ENCODE measurements around the gene NEURL2. TPM values are rescaled to one million over a fixed set of nuclear protein-coding genes. Genes with fewer than 3 reads are reported as not detected.
A peak's percentile ranks its signal among the peaks of the same experiment; 100 is the strongest.
"Not testable (repeated sequence)": the region's sequence is repeated elsewhere in the genome, so short reads cannot be mapped to it uniquely, and the experiment has no call there.

Gene NEURL2
- total RNA-seq, 2 experiments from 2014 or later, result 2.3 to 2.5 TPM

DNA sequence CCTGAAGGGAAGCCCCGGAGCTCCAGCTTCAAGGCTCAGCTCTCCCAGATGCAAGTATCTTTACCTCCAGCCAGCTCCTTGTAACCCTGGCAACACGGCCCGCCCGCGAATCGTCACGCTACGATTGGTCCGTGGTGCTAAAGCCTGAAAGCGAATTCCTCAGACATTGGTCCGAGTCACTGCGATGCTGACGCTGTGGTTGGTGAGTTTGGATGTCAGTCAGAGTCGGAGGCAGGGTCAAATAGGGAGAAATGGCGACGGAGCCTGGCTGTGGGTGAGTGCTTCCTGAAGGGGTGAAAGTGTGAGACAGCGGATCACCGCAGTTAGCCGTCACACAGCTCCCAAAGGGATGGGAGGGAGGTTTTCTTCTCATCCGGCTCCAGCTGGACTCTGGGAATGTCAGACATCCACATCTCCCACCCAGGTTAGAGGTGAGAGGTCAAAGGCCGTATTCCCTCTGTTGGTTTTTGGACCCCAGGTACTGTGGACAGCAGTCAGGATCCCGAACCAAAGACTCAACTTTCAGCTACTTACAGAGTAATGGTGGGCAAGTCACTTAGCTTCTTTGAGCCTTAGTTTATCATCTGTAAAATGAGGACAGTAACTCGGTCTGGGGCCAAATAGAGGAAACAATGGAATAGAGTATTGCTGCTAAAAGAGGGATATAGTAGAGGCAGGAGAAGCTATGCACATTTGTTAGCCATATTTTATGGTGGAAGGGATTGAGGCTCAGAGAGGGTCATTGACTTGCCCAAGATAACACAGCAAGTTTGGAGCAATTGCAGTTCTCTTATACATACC, 9.8 kb downstream of the NEURL2 start, which contains the start of gene ZSWIM1:
ZSWIM1 (plus strand) TSS at position 240 of the 801 bp plus-strand sequence. CDS start 1,366 bp downstream, outside the sequence.
- no peaks in the 10 kb centered on the region for H3K27me3 Mint-ChIP-seq
- H3K9me3 Mint-ChIP-seq, result no peaks in the 10 kb centered on the region
- H3K36me3 Mint-ChIP-seq, result peaks cover 21% of the 10 kb centered on the region
- intact Hi-C loops (cut with micrococcal nuclease), result loop anchor here (1.0 to 10.0 kb wide), 4 partner anchors 10 to 54 kb away; partner anchors contain the start of genes ACOT8, CTSA, NEURL2 and PCIF1
- peak within 1 kb of the TSS; percentile 92 for H3K4me3 Mint-ChIP-seq
- ChIA-PET POLR2A (interaction anchor here (1.1 to 1.8 kb wide), 5 partner anchors 9 to 90 kb away, joined by 4 to 12 read pairs (median 6); partner anchors contain the start of genes CTSA, NEURL2 and PCIF1), CTCF (interaction anchor here (0.9 to 1.9 kb wide), 5 partner anchors 9 to 82 kb away, joined by 3 to 13 read pairs (median 4); partner anchors contain the start of genes CTSA and NEURL2)
- H3K4me1 Mint-ChIP-seq (ENCODE audit: low read depth), result peaks cover 41% of the 10 kb centered on the region
- DNase-seq, result peak; percentile 99
- peak within 1 kb of the TSS; percentile 91 for H3K27ac Mint-ChIP-seq

- CTCF ChIA-PET, result interaction anchor here (0.6 kb wide), 2 partner anchors 12 to 1302 kb away, joined by 3 read pairs; no protein-coding TSS in a partner anchor
- intact Hi-C loops (cut with micrococcal nuclease), result no loop called here
- Mint-ChIP-seq H3K27ac (no peak overlapping the region), H3K4me1 (ENCODE audit: low read depth) (peaks cover 22% of the 10 kb centered on the region), H3K27me3 (no peaks in the 10 kb centered on the region), H3K9me3 (no peaks in the 10 kb centered on the region), H3K36me3 (peaks cover 9% of the 10 kb centered on the region), H3K4me3 (no peak overlapping the region)
- DNase-seq, result no peak
- POLR2A ChIA-PET, result interaction anchor here (0.8 kb wide), 1 partner anchor 22 kb away, joined by 3 read pairs; no protein-coding TSS in a partner anchor
Measured at GRCh38 chr20:45878076-45878761, 12.8 kb downstream of the NEURL2 start.

- Mint-ChIP-seq H3K36me3 (no peaks in the 10 kb centered on the region), H3K9me3 (no peaks in the 10 kb centered on the region), H3K4me1 (ENCODE audit: low read depth) (no peaks in the 10 kb centered on the region), H3K27me3 (no peaks in the 10 kb centered on the region), H3K27ac (no peak overlapping the region), H3K4me3 (no peak overlapping the region)
- no peak for DNase-seq
- CTCF ChIA-PET, result no interaction called here
- intact Hi-C loops (cut with micrococcal nuclease), result no loop called here
- POLR2A ChIA-PET, result no interaction called here
Measured at GRCh38 chr20:45874576-45874975, 16.4 kb downstream of the NEURL2 start.

DNA sequence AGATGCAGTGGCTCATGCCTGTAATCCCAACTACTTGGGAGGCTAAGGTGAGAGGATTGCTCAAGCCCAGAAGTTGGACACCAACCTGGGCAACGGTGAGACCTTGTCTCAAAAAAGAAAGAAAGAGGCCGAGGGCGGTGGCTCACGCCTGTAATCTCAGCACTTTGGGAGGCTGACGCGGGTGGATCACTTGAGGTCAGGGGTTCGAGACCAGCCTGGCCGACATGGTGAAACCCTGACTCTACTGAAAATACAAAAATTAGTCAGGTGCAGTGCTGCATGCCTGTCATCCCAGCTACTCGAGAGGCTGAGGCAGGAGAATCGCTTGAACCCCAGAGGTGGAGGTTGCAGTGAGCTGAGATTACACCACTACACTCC, 16.9 kb downstream of the NEURL2 start:
- DNase-seq; intact Hi-C loops (cut with micrococcal nuclease); H3K4me3 Mint-ChIP-seq; H3K27me3 Mint-ChIP-seq; H3K9me3 Mint-ChIP-seq; H3K27ac Mint-ChIP-seq; H3K4me1 Mint-ChIP-seq (ENCODE audit: low read depth); H3K36me3 Mint-ChIP-seq; POLR2A ChIA-PET: not testable (repeated sequence)
- CTCF ChIA-PET, result interaction anchor here (0.8 kb wide), 1 partner anchor 75 kb away, joined by 3 read pairs; no protein-coding TSS in a partner anchor

GRCh38 chr20:45873409-45874103, 17.5 kb downstream of the NEURL2 start:
- ChIA-PET POLR2A (interaction anchor here (0.6 kb wide), 1 partner anchor 9 kb away, joined by 3 read pairs; no protein-coding TSS in a partner anchor), CTCF (interaction anchor here (0.8 to 1.5 kb wide), 2 partner anchors 74 to 139 kb away, joined by 3 to 5 read pairs; no protein-coding TSS in a partner anchor)

DNA sequence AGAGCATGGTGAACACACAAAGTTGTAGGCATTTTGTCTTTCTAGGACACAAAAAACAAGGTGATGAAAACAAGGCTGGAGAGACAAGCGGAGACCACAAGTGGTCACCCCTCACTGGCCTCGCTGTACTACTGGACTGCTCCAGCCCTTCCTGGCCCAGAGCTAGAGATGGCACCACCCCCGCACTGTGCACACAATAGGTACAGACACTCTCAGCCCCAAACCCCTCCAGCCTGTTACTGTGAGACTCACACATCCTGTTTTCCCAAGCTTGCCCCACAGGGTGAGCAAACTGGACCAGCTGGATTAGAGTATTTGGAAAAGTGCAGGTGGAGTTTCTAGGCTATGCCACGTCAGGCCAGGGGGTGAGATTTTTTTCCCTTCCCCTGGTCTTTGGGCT, 18.4 kb downstream of the NEURL2 start:
- Mint-ChIP-seq H3K36me3 (no peaks in the 10 kb centered on the region), H3K27ac (no peak overlapping the region), H3K9me3 (no peaks in the 10 kb centered on the region), H3K4me3 (no peak overlapping the region), H3K4me1 (ENCODE audit: low read depth) (no peaks in the 10 kb centered on the region), H3K27me3 (no peaks in the 10 kb centered on the region)
- no peak for DNase-seq
- intact Hi-C loops (cut with micrococcal nuclease), result no loop called here
- CTCF ChIA-PET, result interaction anchor here (1.5 kb wide), 1 partner anchor 139 kb away, joined by 5 read pairs; no protein-coding TSS in a partner anchor
- POLR2A ChIA-PET, result no interaction called here

More at GRCh38 chr20:45873409-45874103, 17.5 kb downstream of the NEURL2 start:
- H3K36me3 Mint-ChIP-seq, result no peaks in the 10 kb centered on the region
- H3K27me3 Mint-ChIP-seq, result no peaks in the 10 kb centered on the region
- no peaks in the 10 kb centered on the region for H3K9me3 Mint-ChIP-seq
- H3K4me3 Mint-ChIP-seq, result no peak overlapping the region
- H3K4me1 Mint-ChIP-seq (ENCODE audit: low read depth), result no peaks in the 10 kb centered on the region
- H3K27ac Mint-ChIP-seq, result no peak overlapping the region
- intact Hi-C loops (cut with micrococcal nuclease), result no loop called here
- no peak for DNase-seq

DNA sequence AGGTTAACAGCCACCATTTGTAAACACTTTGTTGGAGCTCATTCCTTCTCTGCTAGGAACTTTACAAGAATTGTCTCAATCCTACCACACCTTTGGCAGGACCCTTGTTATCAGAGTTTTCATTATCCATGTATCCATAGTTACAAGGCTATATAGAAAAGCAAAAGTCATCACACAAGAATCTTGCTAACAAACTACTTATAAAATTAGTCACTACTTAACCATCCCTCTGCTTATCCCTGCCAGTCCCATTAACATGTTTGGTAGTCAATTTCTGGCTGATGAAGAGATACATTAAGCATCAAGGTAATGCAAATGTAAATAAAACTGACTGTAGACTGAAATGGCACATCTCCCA, 23.2 kb downstream of the NEURL2 start:
- H3K36me3 Mint-ChIP-seq, result no peaks in the 10 kb centered on the region
- intact Hi-C loops (cut with micrococcal nuclease), result no loop called here

DNA sequence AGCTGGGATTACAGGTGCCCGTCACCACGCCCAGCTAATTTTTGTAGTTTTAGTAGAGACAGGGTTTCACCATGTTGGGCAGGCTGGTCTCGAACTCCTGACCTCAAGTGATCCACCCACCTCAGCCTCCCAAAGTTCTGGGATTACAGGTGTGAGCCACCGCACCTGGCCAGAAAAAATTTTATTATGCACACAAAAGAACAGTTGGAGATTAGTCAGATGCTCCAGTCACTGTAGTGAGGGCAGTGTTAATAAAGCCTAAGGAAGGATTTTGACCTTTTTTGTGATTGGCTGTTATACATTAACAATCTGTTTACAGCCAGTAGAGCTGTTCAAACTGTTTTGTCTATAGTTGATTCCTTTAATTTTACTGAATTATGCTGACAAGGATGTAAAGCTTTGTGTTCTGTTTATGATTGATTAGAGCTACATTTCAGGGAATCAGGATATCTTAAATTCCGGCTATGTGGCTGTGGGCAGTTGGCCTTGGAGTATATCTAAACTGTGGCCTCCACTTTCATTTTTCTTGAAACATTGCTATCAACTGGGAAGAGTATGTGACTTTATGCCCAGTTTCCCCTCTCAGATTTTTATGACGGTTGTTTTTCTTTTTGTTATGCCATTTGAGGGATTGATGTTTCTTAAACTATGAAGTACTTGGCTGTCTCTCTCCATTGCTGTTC, 23.7 kb downstream of the NEURL2 start:
- intact Hi-C loops (cut with micrococcal nuclease), result no loop called here
- CTCF ChIA-PET, result no interaction called here
- Mint-ChIP-seq H3K4me3 (no peak overlapping the region), H3K27ac (no peak overlapping the region), H3K36me3 (no peaks in the 10 kb centered on the region), H3K4me1 (ENCODE audit: low read depth) (no peaks in the 10 kb centered on the region), H3K27me3 (no peaks in the 10 kb centered on the region), H3K9me3 (no peaks in the 10 kb centered on the region)
- no peak for DNase-seq
- POLR2A ChIA-PET, result interaction anchor here (1.0 kb wide), 1 partner anchor 23 kb away, joined by 4 read pairs; no protein-coding TSS in a partner anchor

More for the DNA sequence above, 23.2 kb downstream of the NEURL2 start:
- no peaks in the 10 kb centered on the region for H3K4me1 Mint-ChIP-seq (ENCODE audit: low read depth)
- H3K27ac Mint-ChIP-seq, result no peak overlapping the region
- CTCF ChIA-PET, result no interaction called here
- H3K4me3 Mint-ChIP-seq, result no peak overlapping the region
- no peak for DNase-seq
- H3K9me3 Mint-ChIP-seq, result no peaks in the 10 kb centered on the region
- POLR2A ChIA-PET, result interaction anchor here (1.0 kb wide), 1 partner anchor 22 kb away, joined by 4 read pairs; no protein-coding TSS in a partner anchor
- no peaks in the 10 kb centered on the region for H3K27me3 Mint-ChIP-seq

GRCh38 chr20:45866454-45866853, 24.6 kb downstream of the NEURL2 start:
- no peaks in the 10 kb centered on the region for H3K36me3 Mint-ChIP-seq
- H3K27me3 Mint-ChIP-seq, result no peaks in the 10 kb centered on the region
- H3K4me3 Mint-ChIP-seq, result no peak overlapping the region
- intact Hi-C loops (cut with micrococcal nuclease), result no loop called here
- H3K9me3 Mint-ChIP-seq, result no peaks in the 10 kb centered on the region
- CTCF ChIA-PET, result no interaction called here
- no peak overlapping the region for H3K27ac Mint-ChIP-seq
- POLR2A ChIA-PET, result no interaction called here
- no peaks in the 10 kb centered on the region for H3K4me1 Mint-ChIP-seq (ENCODE audit: low read depth)
- DNase-seq, result no peak

DNA sequence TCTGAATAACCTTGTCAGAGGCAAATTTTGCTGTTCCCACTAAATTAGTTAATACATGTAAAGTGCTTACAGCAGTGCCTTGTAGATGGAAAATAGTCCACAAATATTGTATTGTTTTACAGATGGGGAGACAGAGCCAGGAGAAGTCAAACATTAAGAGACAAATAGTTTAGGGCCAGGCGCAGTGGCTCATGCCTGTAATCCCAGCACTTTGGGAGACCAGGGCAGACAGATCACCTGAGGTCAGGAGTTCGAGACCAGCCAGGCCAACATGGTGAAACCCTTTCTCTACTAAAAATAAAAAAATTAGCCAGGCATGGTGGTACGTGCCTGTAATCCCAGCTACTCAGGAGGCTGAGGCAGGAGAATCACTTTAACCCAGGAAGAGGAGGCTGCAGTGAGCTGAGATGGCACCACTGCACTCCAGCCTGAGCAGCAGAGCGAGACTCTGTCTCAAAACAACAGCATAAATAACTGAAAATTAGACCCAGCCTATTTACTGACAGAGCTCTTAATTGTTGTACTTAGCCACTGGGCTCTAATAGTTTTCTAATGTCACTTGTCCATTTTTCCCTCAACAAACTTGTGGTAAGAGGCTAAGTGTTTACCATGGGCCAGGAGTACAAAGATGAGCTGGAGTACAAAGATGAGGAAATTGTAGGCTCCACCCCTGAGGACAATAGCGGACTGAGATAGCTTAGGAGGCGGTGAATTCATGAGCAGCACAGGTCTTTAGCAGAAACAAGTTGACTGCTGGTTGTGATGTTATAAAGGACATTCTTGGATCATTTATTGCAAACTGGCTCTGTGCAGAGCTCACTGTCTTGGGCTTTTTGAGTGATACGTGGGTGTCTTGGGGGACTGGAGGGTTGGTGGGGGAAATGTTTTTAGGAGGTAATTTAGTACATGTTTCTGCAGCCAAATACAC, 27.2 kb downstream of the NEURL2 start:
- intact Hi-C loops (cut with micrococcal nuclease), result no loop called here
- Mint-ChIP-seq H3K36me3 (no peaks in the 10 kb centered on the region), H3K9me3 (no peaks in the 10 kb centered on the region), H3K4me3 (no peak overlapping the region), H3K27ac (no peak overlapping the region), H3K4me1 (ENCODE audit: low read depth) (peaks cover 13% of the 10 kb centered on the region), H3K27me3 (no peaks in the 10 kb centered on the region)
- POLR2A ChIA-PET, result no interaction called here
- CTCF ChIA-PET, result interaction anchor here (0.7 to 1.1 kb wide), 2 partner anchors 27 to 93 kb away, joined by 3 read pairs; partner anchors contain the start of genes CTSA and NEURL2
- no peak for DNase-seq

Measured in activated CD4-positive, alpha-beta memory T cell treated with anti-CD3 and anti-CD28 coated beads for 36 hours (primary cell).